ENCODE data around the gene TNFAIP8L1. TPM values are rescaled to one million over a fixed set of nuclear protein-coding genes. Genes with fewer than 3 reads are reported as not detected.

The TNFAIP8L1 gene
- total RNA-seq, 1 donor from 2014 or later = 8.9 TPM

GRCh38 chr19:4701557-4701956 lies 62.2 kb downstream of the TNFAIP8L1 start:
- H3K27me3 Mint-ChIP-seq = no peaks in the 10 kb centered on the region
- H3K27ac Mint-ChIP-seq = no peak overlapping the region
- H3K36me3 Mint-ChIP-seq = no peaks in the 10 kb centered on the region
- no peak overlapping the region for H3K4me3 Mint-ChIP-seq
- no peak for DNase-seq (ENCODE audit: extremely low spot score, unreplicated experiment)
- H3K9me3 Mint-ChIP-seq = no peaks in the 10 kb centered on the region
- TF ChIP-seq CTCF (conservative IDR thresholded peaks at IDR 0.05) = no peak
- no peaks in the 10 kb centered on the region for H3K4me1 Mint-ChIP-seq (ENCODE audit: unreplicated experiment)

GRCh38 chr19:4702764-4703163 lies 63.4 kb downstream of the TNFAIP8L1 start:
- no peak overlapping the region for H3K27ac Mint-ChIP-seq

GRCh38 chr19:4703671-4704316 lies 64.5 kb downstream of the TNFAIP8L1 start:
- H3K27ac Mint-ChIP-seq = no peak overlapping the region
- no peak for DNase-seq (ENCODE audit: extremely low spot score, unreplicated experiment)
- H3K4me1 Mint-ChIP-seq (ENCODE audit: unreplicated experiment) = no peaks in the 10 kb centered on the region
- no peaks in the 10 kb centered on the region for H3K27me3 Mint-ChIP-seq
- no peak for TF ChIP-seq CTCF (conservative IDR thresholded peaks at IDR 0.05)
- H3K4me3 Mint-ChIP-seq = no peak overlapping the region
- no peaks in the 10 kb centered on the region for H3K36me3 Mint-ChIP-seq
- no peaks in the 10 kb centered on the region for H3K9me3 Mint-ChIP-seq

More at GRCh38 chr19:4702764-4703163, 63.4 kb downstream of the TNFAIP8L1 start:
- Mint-ChIP-seq H3K9me3 (no peaks in the 10 kb centered on the region), H3K4me1 (ENCODE audit: unreplicated experiment) (no peaks in the 10 kb centered on the region), H3K36me3 (no peaks in the 10 kb centered on the region), H3K4me3 (no peak overlapping the region), H3K27me3 (no peaks in the 10 kb centered on the region)
- TF ChIP-seq CTCF (conservative IDR thresholded peaks at IDR 0.05) = no peak
- DNase-seq (ENCODE audit: extremely low spot score, unreplicated experiment) = no peak

GRCh38 chr19:4704317-4704673 lies 65.0 kb downstream of the TNFAIP8L1 start:
- no peak for TF ChIP-seq CTCF (conservative IDR thresholded peaks at IDR 0.05)
- Mint-ChIP-seq H3K4me3 (no peak overlapping the region), H3K27ac (no peak overlapping the region), H3K4me1 (ENCODE audit: unreplicated experiment) (no peaks in the 10 kb centered on the region), H3K9me3 (no peaks in the 10 kb centered on the region), H3K27me3 (no peaks in the 10 kb centered on the region), H3K36me3 (peaks cover 3% of the 10 kb centered on the region)
- no peak for DNase-seq (ENCODE audit: extremely low spot score, unreplicated experiment)

Other genes with a start within 250 kb of the TNFAIP8L1 start
- 74.4 and 87.2 TPM in 2 replicates for gene SH3GL1, start 239.0 kb upstream of the TNFAIP8L1 start, total RNA-seq (ENCODE audit: low replicate concordance)
- gene CHAF1A, start 236.9 kb upstream of the TNFAIP8L1 start, total RNA-seq (ENCODE audit: low replicate concordance) = 25.7 and 46.3 TPM in 2 replicates
- 60.8 and 81.5 TPM in 2 replicates for gene UBXN6, start 181.7 kb upstream of the TNFAIP8L1 start, total RNA-seq (ENCODE audit: low replicate concordance)
- gene HDGFL2, start 167.2 kb upstream of the TNFAIP8L1 start, total RNA-seq (ENCODE audit: low replicate concordance) = 45.0 and 77.9 TPM in 2 replicates
- 0.48 TPM in 2 replicates for gene PLIN4, start 121.0 kb upstream of the TNFAIP8L1 start, total RNA-seq (ENCODE audit: low replicate concordance)
- gene PLIN5, start 104.3 kb upstream of the TNFAIP8L1 start, total RNA-seq (ENCODE audit: low replicate concordance) = 1.2 and 4.3 TPM in 2 replicates
- gene LRG1, start 99.5 kb upstream of the TNFAIP8L1 start, total RNA-seq (ENCODE audit: low replicate concordance) = 0.21 and 1.2 TPM in 2 replicates
- gene SEMA6B, start 79.8 kb upstream of the TNFAIP8L1 start, total RNA-seq (ENCODE audit: low replicate concordance) = 1.7 and 9.5 TPM in 2 replicates
- gene MYDGF, start 30.8 kb downstream of the TNFAIP8L1 start, total RNA-seq (ENCODE audit: low replicate concordance) = 57.5 and 63.7 TPM in 2 replicates
- 42.9 and 47.8 TPM in 2 replicates for gene DPP9, start 84.3 kb downstream of the TNFAIP8L1 start, total RNA-seq (ENCODE audit: low replicate concordance)
- gene FEM1A, start 152.2 kb downstream of the TNFAIP8L1 start, total RNA-seq (ENCODE audit: low replicate concordance) = 13.3 and 13.7 TPM in 2 replicates
- 8.3 and 20.5 TPM in 2 replicates for gene TICAM1, start 192.2 kb downstream of the TNFAIP8L1 start, total RNA-seq (ENCODE audit: low replicate concordance)
- 53.9 and 77.4 TPM in 2 replicates for gene PLIN3, start 228.2 kb downstream of the TNFAIP8L1 start, total RNA-seq (ENCODE audit: low replicate concordance)

Data from type B pancreatic cell (in vitro differentiated cells).